NB4 (cell line): ENCODE measurements around the gene BOC.

ENCODE experiments used
- POLR2A ChIP-seq: IDR thresholded peaks from 2 replicates; pipeline ENCODE4 v1.6.1; 2011; ENCODE audit warnings: mild to moderate bottlenecking; ENCODE audit not compliant: insufficient read length; ENCODE audit errors: extremely low read depth
- TF ChIP-seq, protein P1 (sequence below): IDR thresholded peaks from one replicate; pipeline ENCODE4 v1.5.1; 2012; ENCODE audit warnings: low read depth, low read length
- TF ChIP-seq, protein P2 (sequence below): IDR thresholded peaks from 2 replicates; pipeline ENCODE4 v1.6.1; 2011; ENCODE audit warnings: low read depth, low read length

DNA sequence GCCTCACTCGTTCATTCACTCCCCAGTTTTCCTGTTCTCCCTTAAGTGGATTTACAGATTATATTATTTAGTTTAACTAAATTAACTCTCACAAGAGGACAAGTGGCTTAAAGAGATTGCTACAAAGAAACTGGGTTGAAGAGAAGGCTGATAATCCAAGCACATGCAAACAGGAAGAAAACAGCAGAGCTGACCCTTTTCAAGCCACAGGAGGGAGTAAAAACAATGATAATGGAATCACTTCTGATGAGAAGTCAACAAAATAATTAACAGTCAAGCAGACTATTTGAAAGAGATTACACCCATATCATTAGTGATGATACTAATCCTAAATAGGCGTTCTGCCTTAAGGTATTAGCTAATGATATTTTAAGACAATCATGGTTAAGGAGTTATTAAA, 31.7 kb downstream of the BOC start:
- TF ChIP-seq, protein P1, sequence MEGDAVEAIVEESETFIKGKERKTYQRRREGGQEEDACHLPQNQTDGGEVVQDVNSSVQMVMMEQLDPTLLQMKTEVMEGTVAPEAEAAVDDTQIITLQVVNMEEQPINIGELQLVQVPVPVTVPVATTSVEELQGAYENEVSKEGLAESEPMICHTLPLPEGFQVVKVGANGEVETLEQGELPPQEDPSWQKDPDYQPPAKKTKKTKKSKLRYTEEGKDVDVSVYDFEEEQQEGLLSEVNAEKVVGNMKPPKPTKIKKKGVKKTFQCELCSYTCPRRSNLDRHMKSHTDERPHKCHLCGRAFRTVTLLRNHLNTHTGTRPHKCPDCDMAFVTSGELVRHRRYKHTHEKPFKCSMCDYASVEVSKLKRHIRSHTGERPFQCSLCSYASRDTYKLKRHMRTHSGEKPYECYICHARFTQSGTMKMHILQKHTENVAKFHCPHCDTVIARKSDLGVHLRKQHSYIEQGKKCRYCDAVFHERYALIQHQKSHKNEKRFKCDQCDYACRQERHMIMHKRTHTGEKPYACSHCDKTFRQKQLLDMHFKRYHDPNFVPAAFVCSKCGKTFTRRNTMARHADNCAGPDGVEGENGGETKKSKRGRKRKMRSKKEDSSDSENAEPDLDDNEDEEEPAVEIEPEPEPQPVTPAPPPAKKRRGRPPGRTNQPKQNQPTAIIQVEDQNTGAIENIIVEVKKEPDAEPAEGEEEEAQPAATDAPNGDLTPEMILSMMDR, result no peak
- TF ChIP-seq, protein P2, sequence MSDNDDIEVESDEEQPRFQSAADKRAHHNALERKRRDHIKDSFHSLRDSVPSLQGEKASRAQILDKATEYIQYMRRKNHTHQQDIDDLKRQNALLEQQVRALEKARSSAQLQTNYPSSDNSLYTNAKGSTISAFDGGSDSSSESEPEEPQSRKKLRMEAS, result no peak
- TF ChIP-seq POLR2A, result no peak
